ENCODE measurements around the gene GID8.

DNA sequence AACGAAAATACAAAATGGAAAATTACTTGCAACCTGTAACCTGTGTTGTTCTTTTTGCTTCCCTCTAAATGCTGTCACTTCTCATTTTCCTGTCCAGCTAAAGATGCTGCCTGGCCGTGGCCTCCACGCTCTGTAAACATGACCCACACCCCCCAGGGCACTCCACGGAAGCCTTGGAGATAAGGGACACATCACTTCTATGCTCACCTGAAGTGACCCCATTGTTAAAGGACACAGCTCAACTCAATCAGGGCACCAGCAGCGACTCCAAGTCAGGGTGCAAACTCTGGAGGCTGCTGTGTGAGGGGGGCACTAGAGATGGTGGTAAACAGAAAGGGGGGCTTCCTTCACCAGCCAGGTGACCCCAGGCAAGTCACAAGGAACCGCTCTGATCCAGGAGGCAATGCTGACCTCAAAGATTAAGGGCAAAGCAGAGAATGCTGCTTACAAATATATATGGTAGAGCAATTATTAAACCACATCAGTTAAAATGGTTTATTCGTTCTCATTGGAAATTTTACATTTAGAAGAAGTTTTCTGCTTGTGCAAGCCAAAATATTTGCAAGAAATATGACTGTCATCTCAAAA lies 24.8 kb upstream of the GID8 start:
- TF ChIP-seq, protein P1, sequence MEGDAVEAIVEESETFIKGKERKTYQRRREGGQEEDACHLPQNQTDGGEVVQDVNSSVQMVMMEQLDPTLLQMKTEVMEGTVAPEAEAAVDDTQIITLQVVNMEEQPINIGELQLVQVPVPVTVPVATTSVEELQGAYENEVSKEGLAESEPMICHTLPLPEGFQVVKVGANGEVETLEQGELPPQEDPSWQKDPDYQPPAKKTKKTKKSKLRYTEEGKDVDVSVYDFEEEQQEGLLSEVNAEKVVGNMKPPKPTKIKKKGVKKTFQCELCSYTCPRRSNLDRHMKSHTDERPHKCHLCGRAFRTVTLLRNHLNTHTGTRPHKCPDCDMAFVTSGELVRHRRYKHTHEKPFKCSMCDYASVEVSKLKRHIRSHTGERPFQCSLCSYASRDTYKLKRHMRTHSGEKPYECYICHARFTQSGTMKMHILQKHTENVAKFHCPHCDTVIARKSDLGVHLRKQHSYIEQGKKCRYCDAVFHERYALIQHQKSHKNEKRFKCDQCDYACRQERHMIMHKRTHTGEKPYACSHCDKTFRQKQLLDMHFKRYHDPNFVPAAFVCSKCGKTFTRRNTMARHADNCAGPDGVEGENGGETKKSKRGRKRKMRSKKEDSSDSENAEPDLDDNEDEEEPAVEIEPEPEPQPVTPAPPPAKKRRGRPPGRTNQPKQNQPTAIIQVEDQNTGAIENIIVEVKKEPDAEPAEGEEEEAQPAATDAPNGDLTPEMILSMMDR (conservative IDR thresholded peaks at IDR 0.05; ENCODE audit: low read depth, low read length) = no peak
- TF ChIP-seq EZH2 (IDR thresholded peaks at IDR 0.05; ENCODE audit: borderline replicate concordance, low read depth, low read length, poor library complexity, severe bottlenecking) = no peak

All from A673 (cell line).